ENCODE measurements around the gene DLG4.
A peak's percentile ranks its signal among the peaks of the same experiment; 100 is the strongest.

The DLG4 gene

GRCh38 chr17:7250695-7251627, 31.3 kb upstream of the DLG4 start:
- intact Hi-C loops (cut with DNase I) = loop anchor here (1.0 kb wide), 1 partner anchor 8 kb away; no protein-coding TSS in a partner anchor
- DNase-seq = peak in 2 of 10 donors; percentile 61 to 77

- DNase-seq = peak in 3 of 10 donors; percentile 8 to 22 (median 18)
- intact Hi-C loops (cut with DNase I) = no loop called here
Measured at GRCh38 chr17:7249830-7250229, 30.2 kb upstream of the DLG4 start.

GRCh38 chr17:7249214-7249613, 29.6 kb upstream of the DLG4 start:
- intact Hi-C loops (cut with DNase I) = no loop called here
- DNase-seq = peak in 2 of 10 donors; percentile 0 to 4

DNA sequence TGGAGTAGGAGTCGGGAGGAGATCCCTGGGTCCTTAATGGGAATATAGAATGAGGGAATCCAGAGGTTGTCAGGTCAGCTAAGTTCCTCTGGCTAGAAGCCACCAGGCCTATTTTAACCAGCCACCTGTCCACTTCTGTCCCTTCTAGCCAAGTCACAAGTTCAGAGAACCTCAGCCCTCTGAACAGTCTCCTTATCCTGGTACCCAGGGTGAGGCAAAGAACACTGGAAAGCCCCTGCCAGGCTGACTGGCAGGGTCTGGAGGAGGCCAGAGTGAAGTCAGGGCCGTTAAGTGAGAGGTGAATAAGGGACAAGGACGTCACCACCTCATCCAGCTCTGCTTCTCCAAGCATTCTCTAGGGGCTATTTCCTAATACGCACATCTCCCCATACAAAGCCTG, 29.2 kb upstream of the DLG4 start:
- intact Hi-C loops (cut with DNase I) = no loop called here
- peak in 3 of 10 donors; percentile 2 to 9 (median 8) for DNase-seq

DNA sequence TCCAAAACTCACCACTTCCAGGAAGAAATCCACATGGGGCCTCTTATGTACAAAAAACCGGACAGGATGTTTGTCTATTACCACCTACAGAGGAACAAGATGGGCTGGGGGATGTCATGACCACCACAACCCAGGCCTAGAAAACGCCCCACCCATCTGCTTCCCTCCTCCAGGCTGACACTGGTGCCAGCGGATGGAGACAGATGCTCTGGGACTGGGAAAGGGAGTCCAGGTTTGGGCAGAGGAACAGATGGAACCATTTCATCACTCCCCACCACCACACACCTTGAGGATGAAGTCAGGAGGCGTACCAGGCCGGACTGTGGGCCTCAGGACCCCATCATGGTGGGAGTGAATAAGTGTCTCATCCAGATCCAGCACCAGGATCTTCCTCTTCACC, 27.1 kb upstream of the DLG4 start:
- intact Hi-C loops (cut with DNase I) = no loop called here
- peak in 2 of 10 donors; percentile 41 to 63 for DNase-seq

DNA sequence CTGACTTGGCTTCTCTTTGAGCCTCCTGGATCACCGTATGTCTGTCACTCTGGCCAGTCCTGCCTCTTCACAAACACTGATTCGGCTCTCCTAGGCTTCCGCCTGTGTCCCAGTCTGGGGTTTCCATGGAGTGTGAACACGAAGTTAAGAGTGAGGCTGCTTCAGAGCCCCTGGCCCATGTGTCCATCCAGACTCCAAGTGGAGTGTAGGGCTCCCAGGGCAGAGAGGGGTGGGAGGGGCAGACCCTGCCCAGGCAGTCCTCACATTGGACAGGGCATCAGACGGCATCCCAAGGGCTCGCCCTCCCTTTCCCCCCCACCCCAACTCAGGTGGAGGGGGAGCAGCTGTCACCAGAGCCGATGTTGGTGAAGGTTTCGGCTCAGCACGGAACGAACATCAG, 24.2 kb upstream of the DLG4 start:
- intact Hi-C loops (cut with DNase I) = loop anchor here (1.0 kb wide), 1 partner anchor 7 kb away; the partner anchor contains the start of gene CTDNEP1

GRCh38 chr17:7243453-7243729, 23.8 kb upstream of the DLG4 start:
- intact Hi-C loops (cut with DNase I) = loop anchor here (1.0 kb wide), 1 partner anchor 8 kb away; the partner anchor contains the start of gene CTDNEP1

More for the DNA sequence above, 24.2 kb upstream of the DLG4 start:
- peak in 2 of 10 donors; percentile 34 to 64 for DNase-seq

DNA sequence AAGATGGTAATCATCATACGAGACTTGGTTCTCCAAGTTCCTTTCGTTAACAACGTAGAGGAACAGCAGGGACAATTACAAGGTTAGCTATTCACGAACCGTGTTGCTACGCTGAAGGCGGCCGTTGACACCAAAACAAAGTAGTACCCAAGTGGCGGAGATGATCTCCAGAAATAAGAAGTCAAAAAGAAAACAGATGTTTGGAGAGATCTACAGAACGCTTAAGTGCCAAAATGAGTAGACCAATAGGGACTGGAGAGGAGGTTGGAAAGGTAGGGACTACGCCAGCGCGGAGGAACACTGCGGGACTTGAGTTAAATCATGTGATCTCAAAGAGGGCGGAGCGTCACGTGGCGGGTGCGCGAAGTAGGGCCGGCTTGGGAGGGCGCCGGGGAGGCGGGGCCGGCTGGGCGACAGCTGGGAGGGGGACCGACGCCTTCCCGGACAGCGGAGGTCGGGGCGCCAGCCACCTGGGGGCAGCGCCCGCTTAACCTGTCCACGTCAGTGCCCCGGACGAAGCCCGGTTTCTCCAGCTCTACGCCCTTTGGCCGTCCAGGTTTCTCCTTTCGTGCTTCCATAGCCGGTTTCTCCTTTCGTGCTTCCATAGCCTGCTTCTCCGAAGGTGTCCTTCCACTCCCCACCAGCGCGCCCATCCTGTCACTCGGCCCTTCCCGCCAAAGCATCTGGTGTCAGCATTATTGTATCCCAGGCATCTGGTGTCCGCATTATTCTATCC, 23.2 kb upstream of the DLG4 start:
- DNase-seq = peak; percentile 89 to 99 (median 92)
- intact Hi-C loops (cut with DNase I) = loop anchor here (1.0 kb wide), 1 partner anchor 8 kb away; the partner anchor contains the start of gene CTDNEP1

More at GRCh38 chr17:7243453-7243729, 23.8 kb upstream of the DLG4 start:
- no peak for DNase-seq

DNA sequence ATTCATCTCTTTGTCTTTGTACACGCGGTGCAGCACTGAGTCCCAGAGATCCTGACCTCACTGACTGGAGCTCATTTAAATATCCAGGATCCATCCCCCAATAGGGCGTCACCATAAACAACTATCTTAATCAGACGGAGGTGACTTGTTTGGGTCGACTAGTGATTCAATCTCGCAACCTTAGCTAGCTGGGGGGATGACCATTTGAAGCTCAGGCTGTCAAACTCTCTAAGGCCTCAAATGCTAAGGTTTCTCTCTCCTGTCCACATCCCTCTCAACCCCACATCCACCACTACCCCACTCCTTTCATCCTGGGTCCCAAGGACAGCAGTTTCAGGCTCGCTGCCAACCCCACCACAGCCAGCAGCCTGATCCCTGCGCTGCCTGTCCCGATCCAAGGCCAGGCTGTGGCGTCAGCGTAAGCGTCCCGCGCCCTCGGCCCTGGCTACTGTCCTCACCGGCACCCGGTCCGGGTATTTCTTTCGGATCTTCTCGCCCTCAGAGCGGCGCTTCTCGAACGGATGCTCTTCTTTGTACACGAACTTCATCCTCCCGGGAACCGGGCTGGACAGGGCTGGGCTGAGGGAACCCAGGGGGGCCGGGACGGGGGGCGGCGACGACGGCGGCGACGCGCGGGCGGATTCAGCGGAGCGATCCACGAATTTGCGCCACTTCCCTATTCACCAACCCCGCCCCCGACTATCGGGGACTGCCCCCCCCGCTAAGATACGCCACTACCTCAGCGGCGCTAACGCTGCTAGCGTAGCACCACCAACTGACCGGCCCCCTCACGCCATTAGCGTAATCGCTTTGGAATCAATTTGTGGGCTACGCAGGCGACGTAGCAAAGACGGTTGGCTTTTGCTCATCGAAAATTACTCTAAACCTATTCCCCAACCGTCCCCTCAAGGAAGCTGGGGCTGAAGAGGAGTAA, 22.4 kb upstream of the DLG4 start, which contains the start of gene GABARAP:
Gene GABARAP, minus strand, starts transcription at position 667 of the 934 bp plus-strand sequence. Its CDS starts 119 bp downstream, at position 548.
- DNase-seq = peak; percentile 89 to 98 (median 94)
- intact Hi-C loops (cut with DNase I) = no loop called here

DNA sequence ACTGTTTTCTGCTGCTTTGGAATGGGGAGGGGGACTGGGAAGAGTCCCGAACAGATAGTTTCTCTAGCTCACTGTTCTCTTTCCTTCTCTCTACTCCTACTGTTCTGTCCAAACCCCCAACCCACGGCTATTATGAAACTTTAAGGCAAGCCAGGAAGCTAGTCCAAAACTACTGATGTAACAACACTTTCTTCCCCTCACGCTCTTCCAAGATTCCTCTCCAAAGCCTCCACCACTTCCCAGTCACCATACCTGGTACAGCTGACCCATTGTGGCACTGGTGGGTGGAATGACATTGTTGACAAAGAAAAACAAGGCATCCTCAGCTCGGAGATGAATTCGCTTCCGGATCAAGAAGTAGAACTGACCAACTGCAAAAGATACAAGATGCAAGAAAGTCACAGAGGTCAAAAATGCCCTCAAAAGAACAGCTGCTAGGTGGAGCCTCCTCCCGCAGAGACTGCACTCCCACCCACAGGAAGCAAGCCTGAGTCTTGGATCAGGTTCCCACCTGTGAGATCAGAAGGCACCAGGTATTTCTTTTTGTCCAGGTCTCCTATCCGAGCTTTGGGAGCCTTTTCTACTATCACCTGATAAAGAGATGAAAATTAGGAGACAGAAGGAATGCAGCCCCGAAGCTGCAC, 21.6 kb upstream of the DLG4 start:
- DNase-seq = no peak
- intact Hi-C loops (cut with DNase I) = no loop called here

- peak in 1 of 10 donors; percentile 25 for DNase-seq
- intact Hi-C loops (cut with DNase I) = no loop called here
Measured at GRCh38 chr17:7240375-7240774, 20.7 kb upstream of the DLG4 start.

DNA sequence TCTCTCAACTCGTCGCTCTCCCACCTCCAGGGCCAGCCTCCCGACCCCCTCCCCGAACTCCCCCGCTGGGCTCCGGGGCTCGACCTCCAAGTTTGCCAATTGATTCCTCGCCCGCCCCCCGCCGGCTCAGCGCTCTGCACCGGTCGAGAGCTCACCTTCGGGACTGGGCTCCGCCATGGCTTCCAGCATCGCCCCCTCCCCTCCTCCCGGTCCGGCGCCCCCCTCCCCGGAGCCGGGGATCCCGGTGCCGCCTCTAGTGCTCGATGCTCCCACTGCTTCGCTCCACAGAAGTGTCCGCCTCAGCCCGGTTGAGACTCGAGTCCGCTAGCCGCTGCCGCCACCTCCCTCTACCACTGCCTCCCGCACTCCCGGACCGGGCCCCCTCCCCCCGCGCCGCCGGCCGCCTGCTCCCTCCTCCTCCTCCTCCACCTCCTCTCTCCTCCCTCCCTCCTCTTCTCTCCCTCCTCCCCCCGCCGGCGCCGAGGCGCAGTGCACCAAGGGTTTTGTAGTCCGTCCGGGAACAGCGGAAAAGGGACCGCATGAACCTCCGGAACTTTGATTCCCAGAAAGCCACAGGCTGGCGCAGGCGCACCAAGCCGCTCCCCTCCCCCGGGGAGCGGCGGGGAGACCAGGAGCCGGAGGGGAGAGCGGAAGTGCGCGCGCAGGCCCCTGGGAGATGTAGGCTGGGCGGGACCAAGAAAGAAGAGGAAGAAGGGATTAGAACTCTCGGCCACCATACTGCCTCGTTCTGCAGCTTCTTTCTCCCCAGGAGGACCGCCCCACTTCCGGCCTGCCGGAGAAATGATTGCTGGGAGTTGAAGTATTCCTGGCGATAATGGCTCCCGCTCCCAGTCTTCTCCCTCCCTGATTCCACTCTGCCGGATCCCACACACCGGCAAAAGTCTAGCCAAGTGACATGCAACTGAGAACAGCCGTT, 19.7 kb upstream of the DLG4 start, which contains the start of gene PHF23:
Gene PHF23, minus strand, starts transcription at position 367 of the 937 bp plus-strand sequence. Its CDS starts 178 bp downstream, at position 189.
- intact Hi-C loops (cut with DNase I) = no loop called here
- peak; percentile 97 to 100 (median 99) for DNase-seq

- peak in 3 of 10 donors; percentile 70 to 81 (median 80) for DNase-seq
- intact Hi-C loops (cut with DNase I) = no loop called here
Measured at GRCh38 chr17:7238420-7239090, 18.9 kb upstream of the DLG4 start.

GRCh38 chr17:7237761-7238419, 18.3 kb upstream of the DLG4 start:
- peak; percentile 56 to 91 (median 62) for DNase-seq
- intact Hi-C loops (cut with DNase I) = no loop called here

DNA sequence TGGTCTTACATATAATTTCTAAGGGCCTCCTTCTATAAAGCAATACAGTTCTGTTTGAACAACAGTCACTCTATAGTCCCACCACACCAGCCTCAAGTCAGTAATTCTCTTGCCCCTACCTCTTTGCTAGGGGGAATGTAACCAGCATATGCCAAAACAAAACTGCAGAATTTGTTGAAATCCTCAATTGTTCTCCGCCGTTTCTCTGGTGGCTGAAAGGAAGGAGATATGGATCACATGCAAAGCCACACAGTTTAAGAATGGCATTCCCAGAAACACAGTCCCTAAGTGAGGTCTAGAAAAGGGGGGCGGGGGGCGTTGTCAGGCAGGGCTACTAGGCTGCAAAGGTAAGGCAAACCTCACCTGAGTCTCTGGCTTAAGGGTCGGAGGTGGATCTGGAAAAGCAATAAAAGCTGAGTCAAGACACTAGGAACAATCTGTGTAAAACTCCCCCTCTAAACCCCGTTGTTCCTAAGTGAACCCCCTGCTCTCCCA, 17.7 kb upstream of the DLG4 start:
- DNase-seq = peak in 1 of 10 donors; percentile 2

GRCh38 chr17:7236808-7237207, 17.2 kb upstream of the DLG4 start:
- intact Hi-C loops (cut with DNase I) = no loop called here

More for the DNA sequence above, 17.7 kb upstream of the DLG4 start:
- intact Hi-C loops (cut with DNase I) = no loop called here

More at GRCh38 chr17:7236808-7237207, 17.2 kb upstream of the DLG4 start:
- peak in 3 of 10 donors; percentile 7 to 64 (median 20) for DNase-seq

Data from posterior cingulate gyrus (tissue), 11 donors.